HepG2 (cell line): ENCODE data around the gene CACNA1C. TPM values are rescaled to one million over a fixed set of nuclear protein-coding genes. Genes with fewer than 3 reads are reported as not detected.

Source experiments
- ARHGAP35 ChIP-seq: sonication (generic); formaldehyde crosslinking; IDR thresholded peaks from 2 replicates; pipeline ENCODE4 v1.9.0; 2022; ENCODE audit warnings: mild to moderate bottlenecking, inconsistent platforms, moderate library complexity, missing genetic modification reagents, borderline replicate concordance
- ATF7 ChIP-seq, 2 experiments: fragments of 450-650 bp in 1 of 2; sonication (generic) in 1 of 2; formaldehyde crosslinking in 1 of 2; IDR thresholded peaks; 2 replicates each; pipeline versions ENCODE4 v1.4.0 to v1.6.1; 2016 to 2020; ENCODE audit warnings: antibody characterized with exemption in 1 of 2, mild to moderate bottlenecking in 1 of 2, missing genetic modification reagents in 1 of 2
- CHD4 ChIP-seq: fragments of 200-600 bp; sonication (generic); IDR thresholded peaks from 2 replicates; pipeline ENCODE4 v1.7.0; 2017; ENCODE audit warnings: mild to moderate bottlenecking, low read length, borderline replicate concordance
- ELF1 ChIP-seq: sonication (generic); formaldehyde crosslinking; IDR thresholded peaks from 2 replicates; pipeline ENCODE4 v1.4.0; 2020; ENCODE audit warnings: missing genetic modification reagents
- ETV6 ChIP-seq: sonication (generic); formaldehyde crosslinking; conservative IDR thresholded peaks from 2 replicates; pipeline ENCODE4 v1.4.0; 2020; ENCODE audit warnings: missing genetic modification reagents
- HDAC1 ChIP-seq: sonication (generic); formaldehyde crosslinking; IDR thresholded peaks from 2 replicates; pipeline ENCODE4 v1.5.1; 2020; ENCODE audit warnings: mild to moderate bottlenecking, missing genetic modification reagents
- HDAC6 ChIP-seq: fragments of 200-600 bp; sonication (generic); IDR thresholded peaks from 2 replicates; pipeline ENCODE4 v1.7.0; 2017; ENCODE audit warnings: mild to moderate bottlenecking, antibody characterized with exemption, low read length, low read depth
- JDP2 ChIP-seq: sonication (generic); formaldehyde crosslinking; IDR thresholded peaks from 2 replicates; pipeline ENCODE4 v1.8.1; 2022; ENCODE audit warnings: missing genetic modification reagents, borderline replicate concordance
- NCOA2 ChIP-seq: sonication (generic); formaldehyde crosslinking; IDR thresholded peaks from 2 replicates; pipeline ENCODE4 v1.8.0; 2022; ENCODE audit warnings: inconsistent platforms
- NCOR1 ChIP-seq: fragments of 200-600 bp; sonication (generic); IDR thresholded peaks from 2 replicates; pipeline ENCODE4 v1.7.0; 2017; ENCODE audit warnings: antibody characterized with exemption, low read length, borderline replicate concordance
- POLR2G ChIP-seq: fragments of 200-400 bp; formaldehyde crosslinking; IDR thresholded peaks from 2 replicates; pipeline ENCODE4 v1.6.1; 2018; ENCODE audit warnings: mild to moderate bottlenecking, low read depth, low read length, moderate library complexity
- SAFB2 ChIP-seq: sonication (generic); formaldehyde crosslinking; IDR thresholded peaks from 2 replicates; pipeline ENCODE4 v1.5.1; 2020; ENCODE audit warnings: missing genetic modification reagents, low read depth, mild to moderate bottlenecking, borderline replicate concordance
- SIN3A ChIP-seq: IDR thresholded peaks from 2 replicates; pipeline ENCODE4 v1.6.1; 2011; ENCODE audit warnings: low read depth, mild to moderate bottlenecking, control low read depth, low read length, borderline replicate concordance
- ZNF142 ChIP-seq: sonication (generic); formaldehyde crosslinking; IDR thresholded peaks from 2 replicates; pipeline ENCODE4 v1.4.0; 2020; ENCODE audit warnings: missing genetic modification reagents
- ZNF230 ChIP-seq: sonication (generic); formaldehyde crosslinking; IDR thresholded peaks from 2 replicates; pipeline ENCODE4 v1.4.0; 2020; ENCODE audit warnings: mild to moderate bottlenecking, missing genetic modification reagents
- ZNF430 ChIP-seq: sonication (generic); formaldehyde crosslinking; IDR thresholded peaks from 2 replicates; pipeline ENCODE4 v1.9.0; 2021; ENCODE audit warnings: mild to moderate bottlenecking, missing genetic modification reagents
- ZNF468 ChIP-seq: sonication (generic); formaldehyde crosslinking; IDR thresholded peaks from 2 replicates; pipeline ENCODE4 v1.8.0; 2022; ENCODE audit warnings: mild to moderate bottlenecking, moderate library complexity, missing genetic modification reagents
- ZNF569 ChIP-seq: sonication (generic); formaldehyde crosslinking; IDR thresholded peaks from 2 replicates; pipeline ENCODE4 v1.5.0; 2020; ENCODE audit warnings: mild to moderate bottlenecking, missing genetic modification reagents, moderate library complexity, borderline replicate concordance
- ZNF616 ChIP-seq: sonication (generic); formaldehyde crosslinking; IDR thresholded peaks from 2 replicates; pipeline ENCODE4 v1.5.0; 2020; ENCODE audit warnings: low read depth, mild to moderate bottlenecking, missing genetic modification reagents
- ZNF816 ChIP-seq: sonication (generic); formaldehyde crosslinking; IDR thresholded peaks from 2 replicates; pipeline ENCODE4 v1.8.0; 2022; ENCODE audit warnings: missing genetic modification reagents, mild to moderate bottlenecking, borderline replicate concordance
- polyA plus RNA-seq, 8 experiments: library from polyadenylated mRNA; depleted of rRNA in 3 of 8; stranded (reverse) in 7 of 8; unstranded in 1 of 8; fragments of >200 nt; fragmentation: Illumina TruSeq in 4 of 8; extraction: Trizol in 4 of 8; gene quantifications; 2 replicates each; pipeline versions ENCODE4 v1.2.1 to v1.2.3, GENCODE V29; 2011 to 2016; ENCODE audit warnings: low read depth in 4 of 8, missing spikeins in 1 of 8, mixed read lengths in 1 of 8; ENCODE audit not compliant: insufficient read depth in 1 of 8
- total RNA-seq, 5 experiments: library from RNA; depleted of rRNA; stranded (reverse); fragments of >200 nt; fragmentation: Illumina TruSeq; extraction: Trizol; gene quantifications; 2 replicates each; pipeline ENCODE4 v1.2.3, GENCODE V29; 2016; ENCODE audit warnings: low read depth in 1 of 5
- TF ChIP-seq, protein P1 (sequence below): sonication (generic); formaldehyde crosslinking; IDR thresholded peaks from 2 replicates; pipeline ENCODE4 v1.8.1; 2023; ENCODE audit warnings: mild to moderate bottlenecking, missing genetic modification reagents

The CACNA1C gene
- total and polyA plus RNA-seq, 2 of the 13 experiments (the other 11 are each of a cell fraction or from before 2014, with no cell fraction given) = not detected

DNA sequence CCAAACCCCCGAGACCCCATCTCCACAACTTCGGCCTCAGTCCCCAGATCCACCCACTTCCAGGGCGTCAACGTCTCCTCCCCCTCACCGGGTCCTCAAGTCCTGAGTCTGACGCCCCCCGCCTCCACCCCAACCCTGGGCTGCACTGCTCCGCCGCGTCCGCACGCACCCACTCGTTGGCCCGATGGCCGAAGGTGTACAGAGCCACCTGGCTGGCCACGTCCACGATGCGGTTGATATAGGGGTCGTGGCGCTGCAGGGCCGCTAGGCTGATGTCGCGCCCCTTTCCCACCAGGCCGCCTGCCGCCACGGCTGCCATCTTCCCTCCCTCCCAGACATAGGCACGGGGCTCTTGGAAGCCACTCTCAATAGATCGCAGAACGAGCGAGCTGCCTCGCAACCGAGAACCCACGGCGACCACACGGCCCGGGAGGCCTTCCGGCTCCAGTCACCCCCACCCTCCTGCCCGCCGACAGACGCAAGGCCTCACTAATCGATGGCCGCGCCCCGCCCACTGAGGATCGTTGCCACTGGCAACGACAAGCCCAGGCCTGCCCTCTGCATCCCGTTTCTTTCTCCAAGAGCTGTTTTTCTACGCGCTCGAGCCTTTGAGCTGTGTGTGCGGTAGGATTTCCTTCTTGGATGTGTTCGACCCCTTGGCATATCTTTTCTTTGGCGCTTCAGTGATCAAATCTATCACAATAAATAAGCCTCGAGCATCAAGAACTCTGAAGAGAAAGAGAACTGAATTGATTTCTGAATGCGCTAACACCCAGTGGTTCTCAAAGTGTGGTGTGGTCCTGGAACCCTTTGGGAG, 48.5 kb upstream of the CACNA1C start, which contains the start of gene DCP1B (continued):
- TF ChIP-seq ZNF569 (CRISPR knock-in tag) = no peak
- TF ChIP-seq ZNF616 (CRISPR knock-in tag) = peak; percentile 97
- no peak for TF ChIP-seq NCOR1
- no peak for TF ChIP-seq CHD4
- peak; percentile 93 for TF ChIP-seq ELF1 (CRISPR knock-in tag)
- peak; percentile 61; the same call in 1 of the 2 replicates for TF ChIP-seq SIN3A
- peak; percentile 91; the same call in 1 of the 2 replicates for TF ChIP-seq ZNF816
- TF ChIP-seq HDAC6 = no peak
- peak; percentile 75 for TF ChIP-seq ARHGAP35 (CRISPR knock-in tag)
- TF ChIP-seq ETV6 (CRISPR knock-in tag) = no peak
- TF ChIP-seq SAFB2 (CRISPR knock-in tag) = peak; percentile 93; the same call in 1 of the 2 replicates
- peak; percentile 80 for TF ChIP-seq ZNF230 (CRISPR knock-in tag)
- TF ChIP-seq JDP2 (CRISPR knock-in tag) = no peak
- TF ChIP-seq ATF7 (IDR thresholded peaks at IDR 0.05) = no peak
- TF ChIP-seq ATF7 (CRISPR knock-in tag; IDR thresholded peaks at IDR 0.05) = no peak
- TF ChIP-seq HDAC1 (CRISPR knock-in tag) = peak; percentile 96
- peak; percentile 87 for TF ChIP-seq POLR2G
- TF ChIP-seq NCOA2 (CRISPR knock-in tag) = peak; percentile 50; the same call in 1 of the 2 replicates
- TF ChIP-seq ZNF430 (CRISPR knock-in tag) = peak; percentile 90; the same call in 1 of the 2 replicates
- TF ChIP-seq ZNF468 = 0 out of 2 replicates have a peak, but pooled peaks have one; percentile 51
- TF ChIP-seq, protein P1, sequence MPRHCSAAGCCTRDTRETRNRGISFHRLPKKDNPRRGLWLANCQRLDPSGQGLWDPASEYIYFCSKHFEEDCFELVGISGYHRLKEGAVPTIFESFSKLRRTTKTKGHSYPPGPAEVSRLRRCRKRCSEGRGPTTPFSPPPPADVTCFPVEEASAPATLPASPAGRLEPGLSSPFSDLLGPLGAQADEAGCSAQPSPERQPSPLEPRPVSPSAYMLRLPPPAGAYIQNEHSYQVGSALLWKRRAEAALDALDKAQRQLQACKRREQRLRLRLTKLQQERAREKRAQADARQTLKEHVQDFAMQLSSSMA = peak; percentile 80; the same call in 1 of the 2 replicates
- TF ChIP-seq ZNF142 (CRISPR knock-in tag) = no peak
